NCI-H524 treated with DMSO at 0.1 percent for 48 hours (cell line): ENCODE results near the gene HSFX4.
A peak's percentile ranks its signal among the peaks of the same experiment; 100 is the strongest.
"Not testable (repeated sequence)": the region's sequence is repeated elsewhere in the genome, so short reads cannot be mapped to it uniquely, and the experiment has no call there.

Experiments used
- DNase-seq: peaks from one replicate; lab custom pipeline; 2025; lab: John Stamatoyannopoulos, UW

HSFX4 gene

GRCh38 chrX:149937871-149938426, 8.6 kb downstream of the HSFX4 start:
- DNase-seq, result no peak

GRCh38 chrX:149938427-149938880, 9.1 kb downstream of the HSFX4 start, which contains the start of gene EOLA2:
Gene EOLA2, minus strand, starts transcription at chrX:149938491. Its CDS starts 4,617 bp downstream, at chrX:149933874.
- peak; percentile 84 for DNase-seq

GRCh38 chrX:149938881-149939654, 9.7 kb downstream of the HSFX4 start:
- peak; percentile 35 for DNase-seq

- DNase-seq, result no peak
Measured at GRCh38 chrX:149939655-149939904, 10.2 kb downstream of the HSFX4 start.

GRCh38 chrX:149939905-149940673, 10.7 kb downstream of the HSFX4 start:
- peak; percentile 93 for DNase-seq

- not testable (repeated sequence) for DNase-seq
Measured at GRCh38 chrX:149940674-149941024, 11.3 kb downstream of the HSFX4 start.

- not testable (repeated sequence) for DNase-seq
Measured at GRCh38 chrX:149945087-149945670, 15.8 kb downstream of the HSFX4 start.

- not testable (repeated sequence) for DNase-seq
Measured at GRCh38 chrX:149945820-149946219, 16.4 kb downstream of the HSFX4 start.

- not testable (repeated sequence) for DNase-seq
Measured at GRCh38 chrX:149946932-149947331, 17.6 kb downstream of the HSFX4 start.

GRCh38 chrX:149948016-149948415, 18.6 kb downstream of the HSFX4 start:
- DNase-seq, result no peak

GRCh38 chrX:149949743-149950436, 20.5 kb downstream of the HSFX4 start:
- DNase-seq, result no peak

- DNase-seq, result no peak
Measured at GRCh38 chrX:149950681-149951080, 21.3 kb downstream of the HSFX4 start.

- no peak for DNase-seq
Measured at GRCh38 chrX:149961572-149961971, 32.2 kb downstream of the HSFX4 start.

- DNase-seq, result no peak
Measured at GRCh38 chrX:149962010-149962409, 32.6 kb downstream of the HSFX4 start.

GRCh38 chrX:149962859-149963757, 33.7 kb downstream of the HSFX4 start:
- DNase-seq, result no peak

GRCh38 chrX:149979126-149979644, 49.8 kb downstream of the HSFX4 start:
- DNase-seq, result no peak
